Activated CD4-positive, alpha-beta T cell treated with anti-CD3 and anti-CD28 coated beads for 4 hours (primary cell): Measurements from ENCODE around the gene WIPF3.

Experiments
- DNase-seq, 2 donors: peaks; one replicate each; pipeline ENCODE4 v3.0.0-alpha.2; 2020

Gene WIPF3

GRCh38 chr7:29806208-29806994 is at the start of gene WIPF3:
Gene WIPF3 (plus strand): TSS chr7:29806508. CDS start chr7:29834725, 28,217 bp downstream.
- DNase-seq, result no peak

DNA sequence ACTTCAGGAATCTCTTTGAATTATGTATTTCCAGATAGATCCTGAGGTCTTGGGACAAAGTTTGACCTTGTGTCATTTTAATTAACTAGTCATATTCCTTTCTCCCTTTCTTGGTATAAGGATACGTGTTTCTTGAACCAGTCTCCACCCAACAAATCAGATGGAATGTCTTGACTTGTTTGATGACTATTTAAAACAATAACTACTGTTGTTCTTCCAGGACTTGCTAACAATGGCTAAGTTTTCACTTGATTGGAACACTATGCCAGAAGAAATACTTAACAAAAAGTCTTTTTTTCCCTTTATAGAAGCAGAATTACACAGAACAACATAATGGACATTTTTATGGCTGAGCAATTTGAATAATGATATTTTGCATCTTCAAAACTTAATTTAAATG is 43.0 kb upstream of the WIPF3 start:
- DNase-seq, result no peak

- DNase-seq, result no peak
Observed at GRCh38 chr7:29764227-29764626, 42.1 kb upstream of the WIPF3 start.

DNA sequence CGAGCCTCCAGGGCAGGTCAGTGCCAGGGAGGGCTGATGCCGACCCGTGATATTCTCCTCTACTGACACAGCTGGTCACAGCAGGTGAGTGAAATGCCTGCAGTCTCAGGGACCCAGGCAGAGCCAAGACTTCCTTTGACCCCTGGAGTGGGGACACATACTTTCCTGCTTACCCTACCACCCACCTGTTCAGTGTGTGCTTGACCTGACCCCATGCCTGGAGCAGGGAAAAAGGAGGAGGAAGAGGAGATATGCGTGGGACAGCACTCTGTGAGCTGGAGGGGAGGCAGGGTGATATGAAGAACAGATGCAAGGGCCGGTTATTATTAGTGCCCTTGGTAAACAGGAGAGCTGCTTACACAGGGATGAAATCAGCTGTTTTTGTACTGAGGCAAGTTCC is 40.8 kb upstream of the WIPF3 start:
- DNase-seq, result no peak

GRCh38 chr7:29770371-29770770 is 35.9 kb upstream of the WIPF3 start:
- no peak for DNase-seq

DNA sequence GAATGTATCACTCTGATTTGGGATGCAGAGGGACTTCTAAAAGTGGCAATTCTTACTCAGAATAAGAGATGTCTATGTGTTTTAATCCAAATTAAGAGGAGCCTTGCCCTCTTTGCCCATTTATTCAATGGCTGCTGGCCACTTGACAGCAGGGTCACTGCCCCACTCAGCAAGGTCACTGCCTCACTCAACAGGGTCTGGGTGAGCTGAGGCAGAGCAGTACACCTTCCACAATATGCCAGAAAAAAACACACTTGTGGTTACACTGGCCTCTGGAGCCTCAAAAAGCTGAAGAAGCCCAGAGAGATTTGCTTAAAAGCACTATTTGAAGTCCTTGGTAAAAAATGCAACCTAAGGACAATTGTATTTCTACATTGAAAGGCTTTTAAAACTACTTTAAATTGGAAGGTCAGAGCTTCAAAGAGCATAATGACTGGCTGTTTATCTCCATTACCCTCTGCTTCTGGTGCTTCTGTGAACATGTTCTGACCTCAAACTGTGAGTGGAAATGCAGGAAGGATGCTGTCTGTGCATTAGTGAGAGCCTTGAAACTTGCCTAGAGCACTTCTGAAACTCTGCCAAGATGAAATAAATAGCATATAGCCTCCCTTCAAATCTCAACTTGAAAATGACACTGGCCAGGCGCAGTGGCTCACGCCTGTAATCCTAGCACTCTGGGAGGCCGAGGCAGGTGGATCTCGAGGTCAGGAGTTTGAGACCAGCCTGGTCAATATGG is 35.1 kb upstream of the WIPF3 start:
- DNase-seq, result no peak

DNA sequence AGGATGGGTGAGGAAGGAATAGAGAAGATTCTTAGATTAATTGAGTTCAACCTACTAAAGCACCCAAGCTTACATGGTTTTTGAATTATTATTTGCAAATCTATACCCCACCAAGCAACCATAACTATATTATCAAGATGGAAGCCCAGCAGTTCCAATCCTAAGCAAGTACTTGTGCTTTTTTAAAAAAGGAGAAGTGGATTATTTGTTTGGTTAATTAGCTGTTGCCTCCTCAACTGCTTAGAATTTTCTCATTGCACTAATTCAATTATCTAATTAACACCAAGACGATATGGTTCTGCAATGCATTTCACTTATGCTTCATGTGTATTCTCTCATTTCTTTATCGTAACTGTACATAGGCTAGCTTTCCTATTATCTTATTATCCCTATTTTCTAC is 27.3 kb upstream of the WIPF3 start:
- DNase-seq, result no peak

DNA sequence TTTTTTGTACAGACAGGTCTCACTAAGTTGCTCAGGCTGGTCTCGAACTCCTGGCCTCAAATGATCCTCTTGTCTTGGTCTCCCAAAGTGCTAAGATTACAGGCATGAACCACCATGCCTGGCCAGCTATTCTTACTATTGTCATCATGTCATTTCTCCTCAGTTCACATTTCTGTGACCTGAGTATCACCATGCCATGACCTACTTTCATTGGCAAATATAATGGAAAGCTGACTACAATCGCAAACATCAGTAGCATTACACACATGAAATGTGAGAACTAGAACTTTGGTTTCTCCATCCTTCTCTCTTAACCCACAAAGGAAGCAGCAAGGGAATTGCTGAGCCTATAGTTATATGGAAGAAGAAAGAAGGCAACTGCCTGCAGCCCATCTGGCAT is 26.0 kb upstream of the WIPF3 start:
- DNase-seq, result no peak

DNA sequence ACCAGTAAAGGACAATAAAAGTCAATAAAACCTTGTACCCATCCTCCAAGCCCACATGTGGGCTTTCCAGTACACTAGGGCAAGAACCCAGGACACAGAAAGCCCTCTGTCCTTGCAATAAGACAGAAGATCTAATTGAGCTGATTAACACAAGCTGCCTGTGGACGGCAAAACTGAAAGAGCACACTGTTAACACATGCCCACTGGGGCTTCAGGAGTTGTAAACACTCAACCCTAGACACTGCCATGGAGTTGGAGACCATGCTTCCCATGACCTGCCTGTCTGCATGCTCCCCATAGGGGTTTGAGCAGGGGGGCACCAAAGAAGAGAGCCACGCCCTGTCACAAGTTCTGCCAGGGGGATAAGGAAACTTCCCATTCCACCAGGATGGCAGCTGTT is 22.6 kb upstream of the WIPF3 start:
- DNase-seq, result no peak

DNA sequence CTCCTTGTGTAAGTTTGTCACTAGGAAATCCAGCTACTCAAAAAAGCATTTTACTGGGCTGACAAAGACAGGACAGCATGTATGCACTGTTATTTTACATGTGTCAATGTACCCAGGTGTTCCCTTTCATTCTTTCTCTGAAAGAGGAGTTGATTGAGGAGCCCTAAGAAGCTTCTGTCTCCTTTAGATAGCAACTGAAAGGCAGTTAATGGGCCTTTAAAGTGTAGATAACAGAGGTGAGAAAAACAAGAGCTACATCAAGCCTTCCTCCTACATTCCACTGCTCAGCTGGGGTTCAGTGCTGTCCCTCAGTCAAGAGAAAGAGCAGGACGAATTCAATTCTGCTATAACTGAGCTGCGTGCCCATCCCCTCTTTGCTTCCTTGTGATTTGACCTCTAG is 12.8 kb upstream of the WIPF3 start:
- DNase-seq, result no peak

DNA sequence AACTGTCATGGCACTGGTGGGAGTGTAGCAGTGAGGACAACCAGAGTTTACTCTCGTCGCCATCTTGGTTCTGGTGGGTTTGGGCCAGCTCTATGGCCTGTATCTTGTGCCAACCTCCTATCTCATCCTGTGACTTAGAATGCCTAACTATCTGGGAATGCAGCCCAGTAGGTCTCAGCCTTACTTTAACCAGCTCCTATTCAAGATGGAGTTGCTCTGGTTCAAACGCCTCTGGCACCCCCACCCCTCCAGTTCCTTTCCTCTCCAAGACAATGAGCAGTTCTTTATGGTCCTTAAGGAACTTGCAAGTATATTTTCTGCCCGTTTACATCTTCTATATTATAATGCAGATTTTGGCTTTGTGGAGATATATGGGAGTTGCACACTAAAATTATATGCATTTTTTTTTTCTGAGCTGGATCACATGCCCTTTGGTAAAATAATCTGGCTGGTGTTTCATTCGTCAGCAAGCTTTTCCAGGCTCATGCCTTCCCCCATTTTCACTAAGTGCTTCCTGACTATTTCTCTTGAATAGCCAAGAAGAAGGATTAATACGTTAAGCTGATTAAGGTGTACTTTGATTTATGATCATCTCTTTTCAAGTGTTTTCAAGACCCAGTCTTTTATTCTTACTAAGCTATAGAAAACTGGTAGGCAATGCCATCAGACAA is 11.2 kb upstream of the WIPF3 start:
- no peak for DNase-seq

DNA sequence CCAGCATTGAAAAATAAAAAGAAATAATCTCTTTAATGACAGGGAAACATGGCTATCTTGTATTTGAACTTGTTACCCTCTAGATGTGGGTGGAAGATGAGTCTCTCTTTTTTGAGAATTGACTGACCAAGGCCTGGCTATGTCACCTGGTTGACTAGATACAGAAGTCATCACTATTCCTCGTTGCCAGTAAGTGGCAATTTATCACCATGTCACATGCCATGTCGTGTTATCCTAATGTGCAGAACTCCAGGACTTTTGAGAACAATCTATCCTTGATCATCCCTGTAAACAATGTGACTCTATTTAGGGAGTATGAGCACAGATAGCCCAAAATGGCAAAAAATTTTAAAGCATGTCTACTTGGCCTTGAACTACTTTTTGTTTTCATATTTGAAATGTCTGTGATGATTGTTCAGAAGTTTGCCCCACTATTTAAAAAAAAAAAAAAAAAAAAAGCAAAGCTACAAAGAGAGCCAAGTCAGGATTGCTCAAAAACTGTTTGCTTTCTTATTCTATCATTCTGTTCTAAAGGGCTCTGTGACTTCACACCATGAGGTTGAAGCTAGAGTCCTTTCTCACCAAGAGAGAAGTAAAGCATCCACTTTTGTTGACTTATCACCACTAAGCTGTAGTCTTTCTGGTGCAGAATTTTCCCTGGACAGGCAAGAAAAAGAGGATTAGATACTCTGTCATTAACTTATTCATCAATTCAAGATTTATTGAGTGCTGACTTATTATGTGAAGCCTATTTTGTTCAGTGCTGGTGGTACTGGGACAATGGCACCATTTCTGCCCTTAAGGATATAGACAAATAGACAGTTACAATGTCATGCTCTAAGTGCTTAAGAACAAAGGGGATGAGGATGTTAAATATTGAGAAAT is 10.4 kb upstream of the WIPF3 start:
- no peak for DNase-seq

GRCh38 chr7:29797112-29797944 is 9.0 kb upstream of the WIPF3 start:
- DNase-seq, result no peak

- DNase-seq, result no peak
Observed at GRCh38 chr7:29798422-29798821, 7.9 kb upstream of the WIPF3 start.

- DNase-seq, result no peak
Observed at GRCh38 chr7:29801929-29802328, 4.4 kb upstream of the WIPF3 start.

- DNase-seq, result no peak
Observed at GRCh38 chr7:29805031-29805430, 1.3 kb upstream of the WIPF3 start.

DNA sequence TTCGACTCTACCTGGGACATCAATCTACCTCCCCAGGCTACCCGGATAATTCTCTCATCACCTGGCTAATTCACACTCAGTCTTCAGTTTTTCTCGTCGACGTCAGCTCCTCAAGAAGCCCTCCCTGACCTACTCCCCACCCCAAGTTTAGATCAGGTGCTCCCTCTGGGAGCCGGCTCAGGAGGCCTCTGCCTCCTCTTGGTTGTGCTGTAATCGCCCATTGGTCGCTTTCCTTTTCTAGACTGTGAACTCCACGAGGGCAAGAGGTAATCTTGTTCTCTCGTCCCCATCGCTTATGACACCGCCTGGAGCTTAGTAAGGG is 461 bp upstream of the WIPF3 start:
- DNase-seq, result no peak

DNA sequence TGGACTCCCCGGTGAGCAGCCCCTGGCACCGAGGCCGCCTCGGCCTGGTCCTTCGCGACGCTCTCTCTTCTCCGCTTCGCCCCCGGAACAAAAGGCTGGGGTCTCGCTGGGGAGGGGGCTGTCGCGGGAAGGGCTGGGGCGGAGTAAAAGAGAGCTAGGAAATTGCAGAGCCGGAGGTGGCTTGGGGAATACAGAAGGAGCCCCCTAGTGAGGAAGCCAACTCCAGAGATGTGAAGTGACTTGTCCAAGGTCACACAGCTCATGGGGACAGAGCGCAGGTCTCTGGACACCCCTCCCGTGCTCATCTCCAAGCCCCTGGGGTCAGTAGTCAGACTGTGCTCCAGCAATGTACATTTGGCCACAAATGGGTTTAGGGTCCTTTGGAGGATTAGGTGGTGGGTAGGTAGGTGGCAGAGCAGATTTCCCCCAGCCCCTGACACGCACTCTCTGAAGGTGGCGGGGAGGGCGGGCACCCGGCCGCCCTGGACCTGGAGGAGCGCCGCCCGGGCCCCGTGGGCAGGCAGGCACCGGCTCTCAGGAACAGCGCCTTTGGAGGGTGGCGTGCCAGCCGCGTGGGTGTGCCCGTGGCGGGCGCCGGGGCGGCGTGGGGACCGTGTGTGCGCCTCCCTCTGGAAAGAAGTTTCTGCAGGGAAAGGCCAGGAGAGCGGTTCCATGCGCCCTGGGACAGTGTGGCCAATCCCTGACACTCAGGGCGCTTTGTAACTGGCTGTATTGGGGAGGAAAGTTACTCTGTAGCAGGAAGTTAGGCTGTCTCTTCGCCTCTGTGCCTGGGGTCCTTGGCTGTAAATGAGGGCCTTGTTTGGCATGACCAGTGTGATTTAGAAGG is 910 bp downstream of the WIPF3 start:
- no peak for DNase-seq

- DNase-seq, result no peak
Observed at GRCh38 chr7:29808075-29808801, 1.9 kb downstream of the WIPF3 start.

GRCh38 chr7:29809533-29810155 is 3.3 kb downstream of the WIPF3 start:
- no peak for DNase-seq
